ENCODE results near the gene SLIT3. TPM values are rescaled to one million over a fixed set of nuclear protein-coding genes. Genes with fewer than 3 reads are reported as not detected.

SLIT3 gene
- total RNA-seq, 1 experiment from 2014 or later = 0.10 TPM

DNA sequence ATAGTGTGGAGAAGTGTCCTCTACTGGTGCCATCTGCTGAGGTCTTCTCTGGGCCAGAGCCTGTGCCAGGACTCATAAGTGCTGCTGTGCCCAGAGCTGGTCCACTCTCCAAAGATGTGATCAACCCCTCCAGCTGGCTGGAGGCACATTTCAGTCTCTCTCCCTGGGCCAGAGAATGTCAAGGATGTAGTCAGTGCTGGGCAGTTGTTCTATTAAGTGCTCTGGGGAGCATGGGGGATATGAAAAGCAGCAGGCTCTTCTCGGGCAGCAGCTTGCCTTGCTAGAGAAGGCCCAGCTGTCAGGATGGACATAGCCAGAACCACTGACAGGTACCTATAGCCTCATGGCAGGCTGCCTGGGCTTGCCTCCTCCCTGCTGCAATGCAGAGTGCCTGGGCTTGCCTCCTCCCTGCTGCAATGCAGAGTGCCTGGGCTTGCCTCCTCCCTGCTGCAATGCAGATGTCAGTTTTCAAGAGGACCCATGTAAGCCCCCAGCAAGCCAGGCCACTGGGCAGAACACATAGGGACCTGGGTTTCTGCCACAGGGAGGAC, 564.6 kb downstream of the SLIT3 start:
- Histone ChIP-seq H3K4me1 (ENCODE audit: control insufficient read depth in 1 of 2, insufficient read depth in 2 of 2, low read length in 2 of 2) (no peaks in the 10 kb centered on the region), H4K20me1 (ENCODE audit: insufficient read depth) (no peaks in the 10 kb centered on the region), H3K9me3 (ENCODE audit: control insufficient read depth in 1 of 2, insufficient read depth in 1 of 2, low read depth in 1 of 2, low read length in 2 of 2) (no peaks in the 10 kb centered on the region), H3K79me2 (ENCODE audit: insufficient read depth, low read length) (no peaks in the 10 kb centered on the region), H3K4me2 (ENCODE audit: low read length) (no peak overlapping the region), H3K27me3 (ENCODE audit: insufficient read depth, low read length) (peaks cover 43% of the 10 kb centered on the region; the same call in 1 of the 2 replicates), H3K4me3 (replicated peaks in 1 of 2; ENCODE audit: low read depth in 1 of 2, low read length in 2 of 2) (no peak overlapping the region), H2AFZ (ENCODE audit: low read depth, low read length, poor library complexity, severe bottlenecking) (no peak overlapping the region), H3K27ac (ENCODE audit: low read depth, low read length) (no peak overlapping the region), H3K36me3 (ENCODE audit: control insufficient read depth in 1 of 2, insufficient read depth in 2 of 2, low read length in 2 of 2) (no peaks in the 10 kb centered on the region), H3K9me2 (ENCODE audit: insufficient read depth) (no peaks in the 10 kb centered on the region), H3K9ac (ENCODE audit: low read length) (no peak overlapping the region)
- intact Hi-C loops (cut with micrococcal nuclease) = no loop called here
- POLR2A ChIA-PET = no interaction called here
- no TSS peak for BruUV-seq (replicated peaks)
- CTCF ChIA-PET = no interaction called here
- DNase-seq (ENCODE audit: low read depth, low spot score) (no peak), ATAC-seq (no peak)
- TF ChIP-seq FOSL1 (IDR thresholded peaks at IDR 0.05; ENCODE audit: low read depth) (no peak), SRF (IDR thresholded peaks at IDR 0.05; ENCODE audit: low read depth) (no peak), CBX3 (IDR thresholded peaks at IDR 0.05; ENCODE audit: low read depth) (no peak), SP1 (IDR thresholded peaks at IDR 0.05; ENCODE audit: low read depth) (no peak), CEBPB (IDR thresholded peaks at IDR 0.05; ENCODE audit: low read depth) (no peak), ZBTB33 (IDR thresholded peaks at IDR 0.05; ENCODE audit: extremely low read depth, insufficient replicate concordance, low read length) (no peak), ZNF274 (IDR thresholded peaks at IDR 0.05; ENCODE audit: low read depth, low read length) (no peak), POLR2A (IDR thresholded peaks at IDR 0.05; ENCODE audit: borderline replicate concordance, extremely low read depth, insufficient read depth, insufficient read length) (no peak), EZH2 (IDR thresholded peaks at IDR 0.05) (no peak), JUND (IDR thresholded peaks at IDR 0.05) (no peak), POLR2AphosphoS5 (IDR thresholded peaks at IDR 0.05; ENCODE audit: low read depth, low read length) (no peak), RAD21 (IDR thresholded peaks at IDR 0.05; ENCODE audit: low read depth) (no peak), ELF1 (IDR thresholded peaks at IDR 0.05; ENCODE audit: borderline replicate concordance, low read depth) (no peak), EGR1 (IDR thresholded peaks at IDR 0.05; ENCODE audit: low read depth) (no peak), YY1 (IDR thresholded peaks at IDR 0.05; ENCODE audit: extremely low read depth, insufficient replicate concordance, low read depth, low read length) (no peak)
- TF ChIP-seq, protein P1, sequence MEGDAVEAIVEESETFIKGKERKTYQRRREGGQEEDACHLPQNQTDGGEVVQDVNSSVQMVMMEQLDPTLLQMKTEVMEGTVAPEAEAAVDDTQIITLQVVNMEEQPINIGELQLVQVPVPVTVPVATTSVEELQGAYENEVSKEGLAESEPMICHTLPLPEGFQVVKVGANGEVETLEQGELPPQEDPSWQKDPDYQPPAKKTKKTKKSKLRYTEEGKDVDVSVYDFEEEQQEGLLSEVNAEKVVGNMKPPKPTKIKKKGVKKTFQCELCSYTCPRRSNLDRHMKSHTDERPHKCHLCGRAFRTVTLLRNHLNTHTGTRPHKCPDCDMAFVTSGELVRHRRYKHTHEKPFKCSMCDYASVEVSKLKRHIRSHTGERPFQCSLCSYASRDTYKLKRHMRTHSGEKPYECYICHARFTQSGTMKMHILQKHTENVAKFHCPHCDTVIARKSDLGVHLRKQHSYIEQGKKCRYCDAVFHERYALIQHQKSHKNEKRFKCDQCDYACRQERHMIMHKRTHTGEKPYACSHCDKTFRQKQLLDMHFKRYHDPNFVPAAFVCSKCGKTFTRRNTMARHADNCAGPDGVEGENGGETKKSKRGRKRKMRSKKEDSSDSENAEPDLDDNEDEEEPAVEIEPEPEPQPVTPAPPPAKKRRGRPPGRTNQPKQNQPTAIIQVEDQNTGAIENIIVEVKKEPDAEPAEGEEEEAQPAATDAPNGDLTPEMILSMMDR (IDR thresholded peaks at IDR 0.05 in 2 of 3, conservative IDR thresholded peaks at IDR 0.05 in 1 of 3; ENCODE audit: borderline replicate concordance in 1 of 3, insufficient read depth in 1 of 3, low read depth in 2 of 3, low read length in 2 of 3) = no peak
- TF ChIP-seq, protein P2, sequence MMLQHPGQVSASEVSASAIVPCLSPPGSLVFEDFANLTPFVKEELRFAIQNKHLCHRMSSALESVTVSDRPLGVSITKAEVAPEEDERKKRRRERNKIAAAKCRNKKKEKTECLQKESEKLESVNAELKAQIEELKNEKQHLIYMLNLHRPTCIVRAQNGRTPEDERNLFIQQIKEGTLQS (IDR thresholded peaks at IDR 0.05) = no peak
- RAD21 ChIA-PET (ENCODE audit: low non-redundant PET in 1 of 2, low total read pairs in 2 of 2, uncharacterized antibody in 2 of 2, unreplicated experiment in 2 of 2) = no interaction called here

Data from HCT116 (cell line).